GM12878 (cell line): ENCODE data around the gene DMKN. TPM values are rescaled to one million over a fixed set of nuclear protein-coding genes. Genes with fewer than 3 reads are reported as not detected.

Experiments
- EGR1 ChIP-seq, 2 experiments: IDR thresholded peaks; 1 replicate in 1 of 2; 2 replicates in 1 of 2; pipeline ENCODE4 v1.6.1; 2011 to 2012; ENCODE audit warnings: low read depth in 2 of 2, low read length in 2 of 2, borderline replicate concordance in 1 of 2, mild to moderate bottlenecking in 1 of 2, moderate library complexity in 1 of 2
- ETV6 ChIP-seq, 2 experiments: fragments of 450-650 bp in 1 of 2; IDR thresholded peaks in 1 of 2; conservative IDR thresholded peaks in 1 of 2; 2 replicates each; pipeline ENCODE4 v1.6.1; 2014; ENCODE audit warnings: antibody characterized with exemption in 1 of 2, borderline replicate concordance in 1 of 2, low read depth in 1 of 2, mild to moderate bottlenecking in 1 of 2, moderate library complexity in 1 of 2
- SMAD5 ChIP-seq: IDR thresholded peaks from 2 replicates; pipeline ENCODE4 v1.6.1; 2016; ENCODE audit warnings: antibody characterized with exemption, low read depth
- SREBF1 ChIP-seq: IDR thresholded peaks from 2 replicates; pipeline ENCODE4 v1.6.1; 2012; ENCODE audit warnings: mild to moderate bottlenecking, low read length
- SREBF2 ChIP-seq: IDR thresholded peaks from 2 replicates; pipeline ENCODE4 v1.6.1; 2012; ENCODE audit warnings: mild to moderate bottlenecking, low read length
- SRF ChIP-seq, 2 experiments: IDR thresholded peaks; 2 replicates each; pipeline ENCODE4 v1.6.1; 2011; ENCODE audit warnings: low read depth in 2 of 2, low read length in 2 of 2, mild to moderate bottlenecking in 1 of 2, moderate library complexity in 1 of 2
- SUZ12 ChIP-seq: fragments of 200-600 bp; sonication (generic); IDR thresholded peaks from one replicate; pipeline ENCODE4 v1.6.1; 2018; ENCODE audit warnings: antibody characterized with exemption, mild to moderate bottlenecking; ENCODE audit not compliant: unreplicated experiment
- TCF7 ChIP-seq: IDR thresholded peaks from 2 replicates; pipeline ENCODE4 v1.6.1; 2014; ENCODE audit warnings: antibody characterized with exemption, borderline replicate concordance
- ZSCAN29 ChIP-seq: fragments of 450-650 bp; IDR thresholded peaks from 2 replicates; pipeline ENCODE4 v1.6.1; 2017; ENCODE audit warnings: mild to moderate bottlenecking, moderate library complexity
- polyA plus RNA-seq, 11 experiments: library from polyadenylated mRNA; depleted of rRNA in 4 of 11; unstranded in 6 of 11; stranded (reverse) in 5 of 11; fragments of >200 nt; fragmentation: Nextera tagmentation in 4 of 11; fragmentation: Illumina TruSeq in 1 of 11; extraction: Ambion mirVana in 4 of 11; extraction: Trizol in 1 of 11; gene quantifications; 1 replicate in 1 of 11; 2 replicates in 10 of 11; pipeline versions ENCODE4 v1.2.1 to v1.2.3, GENCODE V29; 2011 to 2016; ENCODE audit warnings: inconsistent platforms in 2 of 11, missing spikeins in 2 of 11, low read depth in 1 of 11
- total RNA-seq, 4 experiments: library from RNA; depleted of rRNA in 3 of 4; stranded (reverse); fragments of >200 nt in 3 of 4; fragmentation: Illumina TruSeq in 1 of 4; extraction: Trizol in 1 of 4; gene quantifications; 2 replicates each; pipeline versions ENCODE4 v1.2.1 to v1.2.3, GENCODE V29; 2013 to 2021
- TF ChIP-seq, protein P1 (sequence below): IDR thresholded peaks from 2 replicates; pipeline ENCODE4 v1.6.1; 2011; ENCODE audit warnings: borderline replicate concordance, low read depth, mild to moderate bottlenecking, moderate library complexity, low read length; ENCODE audit not compliant: insufficient read depth, poor library complexity, severe bottlenecking
- TF ChIP-seq, protein P2 (sequence below): fragments of 450-650 bp; IDR thresholded peaks from 2 replicates; pipeline ENCODE4 v1.6.1; 2017; ENCODE audit warnings: mild to moderate bottlenecking, moderate library complexity
- TF ChIP-seq, protein P3 (sequence below): fragments of 450-650 bp; IDR thresholded peaks from 2 replicates; pipeline ENCODE4 v1.6.1; 2016; ENCODE audit warnings: mild to moderate bottlenecking
- TF ChIP-seq, protein P4 (sequence below): fragments of 450-650 bp; IDR thresholded peaks from 2 replicates; pipeline ENCODE4 v1.6.1; 2016; ENCODE audit warnings: mild to moderate bottlenecking, moderate library complexity, borderline replicate concordance
- TF ChIP-seq, protein P5 (sequence below): IDR thresholded peaks from 2 replicates; pipeline ENCODE4 v1.6.1; 2011; ENCODE audit warnings: mild to moderate bottlenecking, low read depth, low read length, moderate library complexity; ENCODE audit not compliant: insufficient replicate concordance
- TF ChIP-seq, protein P6 (sequence below): IDR thresholded peaks from 2 replicates; pipeline ENCODE4 v1.6.1; 2012; ENCODE audit warnings: low read depth, low read length, improper control_type of control experiment

Gene DMKN
- total and polyA plus RNA-seq, 10 of the 15 experiments (the other 5 are each of a cell fraction or from before 2014, with no cell fraction given) = 36.4 to 114 (median 58.6) TPM

DNA sequence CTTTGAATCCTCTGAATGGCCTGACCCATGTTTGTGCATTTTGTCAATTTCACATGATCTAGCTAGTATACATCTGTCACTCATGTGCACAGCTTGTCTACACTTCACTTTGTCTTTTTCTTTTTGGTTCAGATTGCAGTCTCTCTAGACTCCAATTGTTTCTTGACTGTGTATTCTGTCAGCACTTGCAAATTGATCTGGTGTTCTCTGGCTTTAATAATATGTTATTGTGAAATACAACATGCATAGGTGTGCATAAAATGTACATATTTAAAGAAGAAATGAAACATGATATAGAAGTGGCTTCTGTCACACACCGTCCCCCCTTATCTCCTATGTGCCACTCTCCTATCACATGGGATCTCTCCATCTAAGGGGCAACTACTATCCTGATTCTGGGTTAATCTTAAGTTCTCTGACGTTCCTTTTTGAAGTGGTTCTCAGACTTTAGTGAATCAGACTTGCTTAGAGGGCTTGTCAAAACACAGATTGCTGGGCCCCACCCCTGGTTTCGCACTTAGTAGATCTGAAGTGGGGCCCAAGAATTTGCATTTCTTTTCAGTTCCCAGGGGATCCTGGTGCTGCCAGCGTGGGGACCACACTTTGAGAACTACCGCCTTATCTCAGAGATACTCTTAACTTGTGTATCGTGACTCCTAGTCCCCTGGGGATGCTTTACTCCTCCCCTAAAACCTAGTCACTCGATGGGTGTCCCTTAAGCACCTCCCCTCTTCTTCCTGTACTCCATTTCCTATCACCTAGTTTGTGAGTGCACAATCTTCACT, 29.0 kb downstream of the DMKN start (continued):
- TF ChIP-seq ETV6 (conservative IDR thresholded peaks at IDR 0.05 in 1 of 2, IDR thresholded peaks at IDR 0.05 in 1 of 2; ENCODE audit: borderline replicate concordance in 1 of 2, low read depth in 1 of 2) (no peak), SUZ12 (no peak), SMAD5 (no peak), ZSCAN29 (no peak), SREBF1 (no peak), TCF7 (no peak), EGR1 (IDR thresholded peaks at IDR 0.05; ENCODE audit: borderline replicate concordance in 1 of 2, low read depth in 2 of 2, low read length in 2 of 2) (no peak), SRF (IDR thresholded peaks at IDR 0.05; ENCODE audit: low read depth in 2 of 2, low read length in 2 of 2) (no peak), SREBF2 (no peak)
- TF ChIP-seq, protein P1, sequence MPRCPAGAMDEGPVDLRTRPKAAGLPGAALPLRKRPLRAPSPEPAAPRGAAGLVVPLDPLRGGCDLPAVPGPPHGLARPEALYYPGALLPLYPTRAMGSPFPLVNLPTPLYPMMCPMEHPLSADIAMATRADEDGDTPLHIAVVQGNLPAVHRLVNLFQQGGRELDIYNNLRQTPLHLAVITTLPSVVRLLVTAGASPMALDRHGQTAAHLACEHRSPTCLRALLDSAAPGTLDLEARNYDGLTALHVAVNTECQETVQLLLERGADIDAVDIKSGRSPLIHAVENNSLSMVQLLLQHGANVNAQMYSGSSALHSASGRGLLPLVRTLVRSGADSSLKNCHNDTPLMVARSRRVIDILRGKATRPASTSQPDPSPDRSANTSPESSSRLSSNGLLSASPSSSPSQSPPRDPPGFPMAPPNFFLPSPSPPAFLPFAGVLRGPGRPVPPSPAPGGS = peak; percentile 74
- TF ChIP-seq, protein P2, sequence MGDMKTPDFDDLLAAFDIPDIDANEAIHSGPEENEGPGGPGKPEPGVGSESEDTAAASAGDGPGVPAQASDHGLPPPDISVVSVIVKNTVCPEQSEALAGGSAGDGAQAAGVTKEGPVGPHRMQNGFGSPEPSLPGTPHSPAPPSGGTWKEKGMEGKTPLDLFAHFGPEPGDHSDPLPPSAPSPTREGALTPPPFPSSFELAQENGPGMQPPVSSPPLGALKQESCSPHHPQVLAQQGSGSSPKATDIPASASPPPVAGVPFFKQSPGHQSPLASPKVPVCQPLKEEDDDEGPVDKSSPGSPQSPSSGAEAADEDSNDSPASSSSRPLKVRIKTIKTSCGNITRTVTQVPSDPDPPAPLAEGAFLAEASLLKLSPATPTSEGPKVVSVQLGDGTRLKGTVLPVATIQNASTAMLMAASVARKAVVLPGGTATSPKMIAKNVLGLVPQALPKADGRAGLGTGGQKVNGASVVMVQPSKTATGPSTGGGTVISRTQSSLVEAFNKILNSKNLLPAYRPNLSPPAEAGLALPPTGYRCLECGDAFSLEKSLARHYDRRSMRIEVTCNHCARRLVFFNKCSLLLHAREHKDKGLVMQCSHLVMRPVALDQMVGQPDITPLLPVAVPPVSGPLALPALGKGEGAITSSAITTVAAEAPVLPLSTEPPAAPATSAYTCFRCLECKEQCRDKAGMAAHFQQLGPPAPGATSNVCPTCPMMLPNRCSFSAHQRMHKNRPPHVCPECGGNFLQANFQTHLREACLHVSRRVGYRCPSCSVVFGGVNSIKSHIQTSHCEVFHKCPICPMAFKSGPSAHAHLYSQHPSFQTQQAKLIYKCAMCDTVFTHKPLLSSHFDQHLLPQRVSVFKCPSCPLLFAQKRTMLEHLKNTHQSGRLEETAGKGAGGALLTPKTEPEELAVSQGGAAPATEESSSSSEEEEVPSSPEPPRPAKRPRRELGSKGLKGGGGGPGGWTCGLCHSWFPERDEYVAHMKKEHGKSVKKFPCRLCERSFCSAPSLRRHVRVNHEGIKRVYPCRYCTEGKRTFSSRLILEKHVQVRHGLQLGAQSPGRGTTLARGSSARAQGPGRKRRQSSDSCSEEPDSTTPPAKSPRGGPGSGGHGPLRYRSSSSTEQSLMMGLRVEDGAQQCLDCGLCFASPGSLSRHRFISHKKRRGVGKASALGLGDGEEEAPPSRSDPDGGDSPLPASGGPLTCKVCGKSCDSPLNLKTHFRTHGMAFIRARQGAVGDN = 0 out of 2 replicates have a peak, but pooled peaks have one; percentile 51
- TF ChIP-seq, protein P3, sequence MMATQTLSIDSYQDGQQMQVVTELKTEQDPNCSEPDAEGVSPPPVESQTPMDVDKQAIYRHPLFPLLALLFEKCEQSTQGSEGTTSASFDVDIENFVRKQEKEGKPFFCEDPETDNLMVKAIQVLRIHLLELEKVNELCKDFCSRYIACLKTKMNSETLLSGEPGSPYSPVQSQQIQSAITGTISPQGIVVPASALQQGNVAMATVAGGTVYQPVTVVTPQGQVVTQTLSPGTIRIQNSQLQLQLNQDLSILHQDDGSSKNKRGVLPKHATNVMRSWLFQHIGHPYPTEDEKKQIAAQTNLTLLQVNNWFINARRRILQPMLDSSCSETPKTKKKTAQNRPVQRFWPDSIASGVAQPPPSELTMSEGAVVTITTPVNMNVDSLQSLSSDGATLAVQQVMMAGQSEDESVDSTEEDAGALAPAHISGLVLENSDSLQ = peak; percentile 54; the same call in 1 of the 2 replicates
- TF ChIP-seq, protein P4, sequence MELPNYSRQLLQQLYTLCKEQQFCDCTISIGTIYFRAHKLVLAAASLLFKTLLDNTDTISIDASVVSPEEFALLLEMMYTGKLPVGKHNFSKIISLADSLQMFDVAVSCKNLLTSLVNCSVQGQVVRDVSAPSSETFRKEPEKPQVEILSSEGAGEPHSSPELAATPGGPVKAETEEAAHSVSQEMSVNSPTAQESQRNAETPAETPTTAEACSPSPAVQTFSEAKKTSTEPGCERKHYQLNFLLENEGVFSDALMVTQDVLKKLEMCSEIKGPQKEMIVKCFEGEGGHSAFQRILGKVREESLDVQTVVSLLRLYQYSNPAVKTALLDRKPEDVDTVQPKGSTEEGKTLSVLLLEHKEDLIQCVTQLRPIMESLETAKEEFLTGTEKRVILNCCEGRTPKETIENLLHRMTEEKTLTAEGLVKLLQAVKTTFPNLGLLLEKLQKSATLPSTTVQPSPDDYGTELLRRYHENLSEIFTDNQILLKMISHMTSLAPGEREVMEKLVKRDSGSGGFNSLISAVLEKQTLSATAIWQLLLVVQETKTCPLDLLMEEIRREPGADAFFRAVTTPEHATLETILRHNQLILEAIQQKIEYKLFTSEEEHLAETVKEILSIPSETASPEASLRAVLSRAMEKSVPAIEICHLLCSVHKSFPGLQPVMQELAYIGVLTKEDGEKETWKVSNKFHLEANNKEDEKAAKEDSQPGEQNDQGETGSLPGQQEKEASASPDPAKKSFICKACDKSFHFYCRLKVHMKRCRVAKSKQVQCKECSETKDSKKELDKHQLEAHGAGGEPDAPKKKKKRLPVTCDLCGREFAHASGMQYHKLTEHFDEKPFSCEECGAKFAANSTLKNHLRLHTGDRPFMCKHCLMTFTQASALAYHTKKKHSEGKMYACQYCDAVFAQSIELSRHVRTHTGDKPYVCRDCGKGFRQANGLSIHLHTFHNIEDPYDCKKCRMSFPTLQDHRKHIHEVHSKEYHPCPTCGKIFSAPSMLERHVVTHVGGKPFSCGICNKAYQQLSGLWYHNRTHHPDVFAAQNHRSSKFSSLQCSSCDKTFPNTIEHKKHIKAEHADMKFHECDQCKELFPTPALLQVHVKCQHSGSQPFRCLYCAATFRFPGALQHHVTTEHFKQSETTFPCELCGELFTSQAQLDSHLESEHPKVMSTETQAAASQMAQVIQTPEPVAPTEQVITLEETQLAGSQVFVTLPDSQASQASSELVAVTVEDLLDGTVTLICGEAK = no peak; the same call in 1 of the 2 replicates
- TF ChIP-seq, protein P5, sequence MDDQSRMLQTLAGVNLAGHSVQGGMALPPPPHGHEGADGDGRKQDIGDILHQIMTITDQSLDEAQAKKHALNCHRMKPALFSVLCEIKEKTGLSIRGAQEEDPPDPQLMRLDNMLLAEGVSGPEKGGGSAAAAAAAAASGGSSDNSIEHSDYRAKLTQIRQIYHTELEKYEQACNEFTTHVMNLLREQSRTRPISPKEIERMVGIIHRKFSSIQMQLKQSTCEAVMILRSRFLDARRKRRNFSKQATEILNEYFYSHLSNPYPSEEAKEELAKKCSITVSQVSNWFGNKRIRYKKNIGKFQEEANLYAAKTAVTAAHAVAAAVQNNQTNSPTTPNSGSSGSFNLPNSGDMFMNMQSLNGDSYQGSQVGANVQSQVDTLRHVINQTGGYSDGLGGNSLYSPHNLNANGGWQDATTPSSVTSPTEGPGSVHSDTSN = no peak
- TF ChIP-seq, protein P6, sequence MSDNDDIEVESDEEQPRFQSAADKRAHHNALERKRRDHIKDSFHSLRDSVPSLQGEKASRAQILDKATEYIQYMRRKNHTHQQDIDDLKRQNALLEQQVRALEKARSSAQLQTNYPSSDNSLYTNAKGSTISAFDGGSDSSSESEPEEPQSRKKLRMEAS = no peak
